Liver (tissue), 9 donors: Measurements from ENCODE around the gene POLDIP2. TPM values are rescaled to one million over a fixed set of nuclear protein-coding genes. Genes with fewer than 3 reads are reported as not detected.

Experiments
- DNase-seq: peaks from one replicate; pipeline ENCODE4 v3.0.0-alpha.2; 2017; ENCODE audit warnings: low spot score
- H3K27ac ChIP-seq, 2 donors: one replicate each; pipeline ENCODE4 v1.7.0; 2013; ENCODE audit warnings: inconsistent platforms in 2 of 2, low read length in 2 of 2, control low read depth in 1 of 2, low read depth in 1 of 2, mild to moderate bottlenecking in 1 of 2
- H3K27me3 ChIP-seq, 4 donors: one replicate each; pipeline versions ENCODE4 v1.6.1 to v1.7.0; 2013; ENCODE audit warnings: low read length in 3 of 4, inconsistent platforms in 1 of 4, mild to moderate bottlenecking in 1 of 4, moderate library complexity in 1 of 4; ENCODE audit not compliant: control insufficient read depth in 4 of 4, insufficient read depth in 4 of 4
- H3K36me3 ChIP-seq, 4 donors: one replicate each; pipeline versions ENCODE4 v1.6.1 to v1.7.0; 2013; ENCODE audit warnings: low read length in 3 of 4, mild to moderate bottlenecking in 3 of 4, low read depth in 1 of 4, moderate library complexity in 1 of 4; ENCODE audit not compliant: control insufficient read depth in 4 of 4, insufficient read depth in 3 of 4
- H3K4me1 ChIP-seq, 4 donors: one replicate each; pipeline versions ENCODE4 v1.6.1 to v1.7.0; 2013; ENCODE audit warnings: low read length in 3 of 4, mild to moderate bottlenecking in 3 of 4, moderate library complexity in 1 of 4; ENCODE audit not compliant: control insufficient read depth in 4 of 4, insufficient read depth in 4 of 4
- H3K4me3 ChIP-seq, 3 donors: one replicate each; pipeline versions ENCODE4 v1.6.1 to v1.7.0; 2013; ENCODE audit warnings: low read length in 3 of 3, control low read depth in 1 of 3, low read depth in 1 of 3, mild to moderate bottlenecking in 1 of 3
- H3K9ac ChIP-seq, 2 donors: one replicate each; pipeline ENCODE4 v1.7.0; 2013; ENCODE audit warnings: low read length in 2 of 2, mild to moderate bottlenecking in 2 of 2, moderate library complexity in 2 of 2, control low read depth in 1 of 2, low read depth in 1 of 2
- H3K9me3 ChIP-seq, 4 donors: one replicate each; pipeline versions ENCODE4 v1.6.1 to v1.7.0; 2013; ENCODE audit warnings: low read length in 3 of 4; ENCODE audit not compliant: control insufficient read depth in 4 of 4
- EGR1 ChIP-seq, 2 donors: IDR thresholded peaks; 2 replicates each; pipeline ENCODE4 v1.6.1; 2016 to 2018; ENCODE audit warnings: antibody characterized with exemption in 2 of 2, low read depth in 2 of 2
- FOXA1 ChIP-seq: IDR thresholded peaks from 2 replicates; pipeline ENCODE4 v1.6.1; 2016; ENCODE audit warnings: antibody characterized with exemption
- FOXA2 ChIP-seq: IDR thresholded peaks from 2 replicates; pipeline ENCODE4 v1.6.1; 2016; ENCODE audit warnings: antibody characterized with exemption
- GABPA ChIP-seq, 2 donors: IDR thresholded peaks in 1 of 2; conservative IDR thresholded peaks in 1 of 2; 2 replicates each; pipeline ENCODE4 v1.6.1; 2016; ENCODE audit warnings: antibody characterized with exemption in 2 of 2, mild to moderate bottlenecking in 1 of 2, moderate library complexity in 1 of 2
- HNF4A ChIP-seq, 2 donors: conservative IDR thresholded peaks; 2 replicates each; pipeline ENCODE4 v1.6.1; 2016; ENCODE audit warnings: antibody characterized with exemption in 2 of 2, mild to moderate bottlenecking in 2 of 2
- HNF4G ChIP-seq: IDR thresholded peaks from 2 replicates; pipeline ENCODE4 v1.6.1; 2016; ENCODE audit warnings: antibody characterized with exemption
- NR2F2 ChIP-seq: IDR thresholded peaks from 2 replicates; pipeline ENCODE4 v1.6.1; 2016; ENCODE audit warnings: antibody characterized with exemption
- RAD21 ChIP-seq, 2 donors: IDR thresholded peaks; 2 replicates each; pipeline ENCODE4 v1.6.1; 2016; ENCODE audit warnings: antibody characterized with exemption in 2 of 2, mild to moderate bottlenecking in 2 of 2
- RXRA ChIP-seq, 2 donors: IDR thresholded peaks; 2 replicates each; pipeline ENCODE4 v1.6.1; 2017 to 2018; ENCODE audit warnings: antibody characterized with exemption in 2 of 2, mild to moderate bottlenecking in 1 of 2
- SP1 ChIP-seq: IDR thresholded peaks from 2 replicates; pipeline ENCODE4 v1.6.1; 2018; ENCODE audit warnings: antibody characterized with exemption, mild to moderate bottlenecking
- TAF1 ChIP-seq: conservative IDR thresholded peaks from 2 replicates; pipeline ENCODE4 v1.6.1; 2016; ENCODE audit warnings: antibody characterized with exemption, mild to moderate bottlenecking
- YY1 ChIP-seq: IDR thresholded peaks from 2 replicates; pipeline ENCODE4 v1.6.1; 2016; ENCODE audit warnings: antibody characterized with exemption, mild to moderate bottlenecking
- WGBS: extraction: QIAGEN DNeasy Blood & Tissue Kit; methylation state at CpG from one replicate; pipeline ENCODE4 v1.1.7; 2013; 5-methylcytosine and 5-hydroxymethylcytosine counted together
- polyA plus RNA-seq, 2 donors: library from polyadenylated mRNA; stranded (reverse) in 1 of 2; unstranded in 1 of 2; fragments of 200-250 nt in 1 of 2; fragments of >200 nt in 1 of 2; fragmentation: Nextera tagmentation in 1 of 2; extraction: Ambion mirVana in 1 of 2; gene quantifications; one replicate each; pipeline versions ENCODE4 v1.2.1 to v1.2.3, GENCODE V29; 2013 to 2015
- total RNA-seq, 2 donors: library from RNA; depleted of rRNA; stranded (reverse); fragments of >200 nt; gene quantifications; one replicate each; pipeline ENCODE4 v1.2.3, GENCODE V29; 2014
- TF ChIP-seq, protein P1 (sequence below): IDR thresholded peaks from 2 replicates; pipeline ENCODE4 v1.6.1; 2016; ENCODE audit warnings: antibody characterized with exemption
- TF ChIP-seq, protein P2 (sequence below): IDR thresholded peaks from 2 replicates; pipeline ENCODE4 v1.6.1; 2016; ENCODE audit warnings: antibody characterized with exemption, mild to moderate bottlenecking
- TF ChIP-seq, protein P3 (sequence below): IDR thresholded peaks from 2 replicates; pipeline ENCODE4 v1.6.1; 2016; ENCODE audit warnings: antibody characterized with exemption
- TF ChIP-seq, protein P4 (sequence below): IDR thresholded peaks from 2 replicates; pipeline ENCODE4 v1.6.1; 2016; ENCODE audit warnings: antibody characterized with exemption
- TF ChIP-seq, protein P5 (sequence below): fragments of 150-350 bp; IDR thresholded peaks from 2 replicates; pipeline ENCODE4 v1.5.1; 2017; ENCODE audit warnings: improper control_type of control experiment, low read depth, low read length; ENCODE audit not compliant: missing input control
- donor health status: healthy.
- donor health status: healthy.
- donor health status: healthy.
- donor health status: healthy.
- donor health status: healthy.

The POLDIP2 gene
- total and polyA plus RNA-seq, 4 donors = 65.5 to 150 (median 104) TPM

DNA sequence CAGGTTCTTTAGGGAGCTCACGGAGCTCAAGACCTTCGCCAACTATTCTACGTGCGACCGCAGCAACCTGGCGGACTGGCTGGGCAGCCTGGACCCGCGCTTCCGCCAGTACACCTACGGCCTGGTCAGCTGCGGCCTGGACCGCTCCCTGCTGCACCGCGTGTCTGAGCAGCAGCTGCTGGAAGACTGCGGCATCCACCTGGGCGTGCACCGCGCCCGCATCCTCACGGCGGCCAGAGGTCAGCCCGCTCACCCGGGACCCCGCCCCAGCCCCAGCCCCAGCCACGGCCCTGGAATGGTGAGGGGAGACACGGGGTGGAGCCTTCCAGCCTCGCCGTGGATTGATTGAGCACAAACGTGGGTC is 27.7 kb upstream of the POLDIP2 start:
- no peak for DNase-seq
- Histone ChIP-seq H3K27ac (no peak overlapping the region), H3K4me1 (peaks cover 0 to 21% (median 11%) of the 10 kb centered on the region in 4 donors), H3K4me3 (peak overlapping the region in 2 of 3 donors; percentile 60 to 72), H3K9ac (no peak overlapping the region), H3K36me3 (peaks cover 0 to 10% (median 3%) of the 10 kb centered on the region in 4 donors), H3K27me3 (no peaks in the 10 kb centered on the region), H3K9me3 (no peaks in the 10 kb centered on the region)
- TF ChIP-seq, protein P1, sequence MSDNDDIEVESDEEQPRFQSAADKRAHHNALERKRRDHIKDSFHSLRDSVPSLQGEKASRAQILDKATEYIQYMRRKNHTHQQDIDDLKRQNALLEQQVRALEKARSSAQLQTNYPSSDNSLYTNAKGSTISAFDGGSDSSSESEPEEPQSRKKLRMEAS = no peak
- no peak for TF ChIP-seq TAF1
- TF ChIP-seq, protein P2, sequence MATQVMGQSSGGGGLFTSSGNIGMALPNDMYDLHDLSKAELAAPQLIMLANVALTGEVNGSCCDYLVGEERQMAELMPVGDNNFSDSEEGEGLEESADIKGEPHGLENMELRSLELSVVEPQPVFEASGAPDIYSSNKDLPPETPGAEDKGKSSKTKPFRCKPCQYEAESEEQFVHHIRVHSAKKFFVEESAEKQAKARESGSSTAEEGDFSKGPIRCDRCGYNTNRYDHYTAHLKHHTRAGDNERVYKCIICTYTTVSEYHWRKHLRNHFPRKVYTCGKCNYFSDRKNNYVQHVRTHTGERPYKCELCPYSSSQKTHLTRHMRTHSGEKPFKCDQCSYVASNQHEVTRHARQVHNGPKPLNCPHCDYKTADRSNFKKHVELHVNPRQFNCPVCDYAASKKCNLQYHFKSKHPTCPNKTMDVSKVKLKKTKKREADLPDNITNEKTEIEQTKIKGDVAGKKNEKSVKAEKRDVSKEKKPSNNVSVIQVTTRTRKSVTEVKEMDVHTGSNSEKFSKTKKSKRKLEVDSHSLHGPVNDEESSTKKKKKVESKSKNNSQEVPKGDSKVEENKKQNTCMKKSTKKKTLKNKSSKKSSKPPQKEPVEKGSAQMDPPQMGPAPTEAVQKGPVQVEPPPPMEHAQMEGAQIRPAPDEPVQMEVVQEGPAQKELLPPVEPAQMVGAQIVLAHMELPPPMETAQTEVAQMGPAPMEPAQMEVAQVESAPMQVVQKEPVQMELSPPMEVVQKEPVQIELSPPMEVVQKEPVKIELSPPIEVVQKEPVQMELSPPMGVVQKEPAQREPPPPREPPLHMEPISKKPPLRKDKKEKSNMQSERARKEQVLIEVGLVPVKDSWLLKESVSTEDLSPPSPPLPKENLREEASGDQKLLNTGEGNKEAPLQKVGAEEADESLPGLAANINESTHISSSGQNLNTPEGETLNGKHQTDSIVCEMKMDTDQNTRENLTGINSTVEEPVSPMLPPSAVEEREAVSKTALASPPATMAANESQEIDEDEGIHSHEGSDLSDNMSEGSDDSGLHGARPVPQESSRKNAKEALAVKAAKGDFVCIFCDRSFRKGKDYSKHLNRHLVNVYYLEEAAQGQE = no peak
- no peak for TF ChIP-seq HNF4G
- TF ChIP-seq EGR1 (IDR thresholded peaks at IDR 0.05; ENCODE audit: low read depth in 2 of 2) = no peak
- TF ChIP-seq, protein P3, sequence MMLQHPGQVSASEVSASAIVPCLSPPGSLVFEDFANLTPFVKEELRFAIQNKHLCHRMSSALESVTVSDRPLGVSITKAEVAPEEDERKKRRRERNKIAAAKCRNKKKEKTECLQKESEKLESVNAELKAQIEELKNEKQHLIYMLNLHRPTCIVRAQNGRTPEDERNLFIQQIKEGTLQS = no peak
- no peak for TF ChIP-seq FOXA2
- no peak for TF ChIP-seq NR2F2
- no peak for TF ChIP-seq FOXA1
- TF ChIP-seq, protein P4, sequence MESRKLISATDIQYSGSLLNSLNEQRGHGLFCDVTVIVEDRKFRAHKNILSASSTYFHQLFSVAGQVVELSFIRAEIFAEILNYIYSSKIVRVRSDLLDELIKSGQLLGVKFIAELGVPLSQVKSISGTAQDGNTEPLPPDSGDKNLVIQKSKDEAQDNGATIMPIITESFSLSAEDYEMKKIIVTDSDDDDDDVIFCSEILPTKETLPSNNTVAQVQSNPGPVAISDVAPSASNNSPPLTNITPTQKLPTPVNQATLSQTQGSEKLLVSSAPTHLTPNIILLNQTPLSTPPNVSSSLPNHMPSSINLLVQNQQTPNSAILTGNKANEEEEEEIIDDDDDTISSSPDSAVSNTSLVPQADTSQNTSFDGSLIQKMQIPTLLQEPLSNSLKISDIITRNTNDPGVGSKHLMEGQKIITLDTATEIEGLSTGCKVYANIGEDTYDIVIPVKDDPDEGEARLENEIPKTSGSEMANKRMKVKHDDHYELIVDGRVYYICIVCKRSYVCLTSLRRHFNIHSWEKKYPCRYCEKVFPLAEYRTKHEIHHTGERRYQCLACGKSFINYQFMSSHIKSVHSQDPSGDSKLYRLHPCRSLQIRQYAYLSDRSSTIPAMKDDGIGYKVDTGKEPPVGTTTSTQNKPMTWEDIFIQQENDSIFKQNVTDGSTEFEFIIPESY = no peak
- TF ChIP-seq RXRA (IDR thresholded peaks at IDR 0.05) = no peak
- 39% methylated on average over 29 of the region's 29 CpGs for WGBS

DNA sequence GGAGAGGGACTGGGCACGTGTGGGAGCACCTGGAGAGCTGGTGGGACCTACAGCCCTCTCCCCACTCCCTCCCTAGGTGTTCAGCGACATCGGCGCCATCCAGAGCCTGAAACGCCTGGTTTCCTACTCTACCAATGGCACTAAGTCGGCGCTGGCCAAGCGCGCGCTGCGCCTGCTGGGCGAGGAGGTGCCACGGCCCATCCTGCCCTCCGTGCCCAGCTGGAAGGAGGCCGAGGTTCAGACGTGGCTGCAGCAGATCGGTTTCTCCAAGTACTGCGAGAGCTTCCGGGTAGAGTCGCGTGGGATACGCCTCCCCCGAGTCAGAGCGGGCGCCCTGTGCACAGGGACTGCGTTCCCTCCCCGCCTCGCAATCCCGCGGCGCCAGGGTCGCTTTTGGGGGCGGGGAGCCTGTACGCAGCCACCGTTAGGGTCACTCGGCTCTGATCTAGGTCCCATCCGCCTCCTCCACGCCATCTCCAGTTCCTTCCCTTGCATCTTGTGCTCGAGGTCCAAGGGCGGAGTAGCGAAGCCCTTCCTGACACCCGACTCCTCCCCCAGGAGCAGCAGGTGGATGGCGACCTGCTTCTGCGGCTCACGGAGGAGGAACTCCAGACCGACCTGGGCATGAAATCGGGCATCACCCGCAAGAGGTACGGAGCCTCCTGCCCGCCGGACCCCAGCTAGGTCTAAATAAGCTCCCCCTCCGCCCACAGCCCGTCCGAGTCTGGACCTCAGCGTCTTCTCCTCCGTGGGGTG is 27.1 kb upstream of the POLDIP2 start:
- no peak for DNase-seq
- WGBS = 16% methylated on average over 56 of the region's 56 CpGs
- Histone ChIP-seq H3K9ac (no peak overlapping the region), H3K9me3 (no peaks in the 10 kb centered on the region), H3K27ac (peak overlapping the region; percentile 4 to 33), H3K36me3 (peaks cover 0 to 6% (median 2%) of the 10 kb centered on the region in 4 donors), H3K27me3 (no peaks in the 10 kb centered on the region), H3K4me3 (peak overlapping the region; percentile 50 to 72 (median 60)), H3K4me1 (peaks cover 0 to 21% (median 11%) of the 10 kb centered on the region in 4 donors)
- TF ChIP-seq, protein P3 = no peak
- peak; percentile 34 to 59 for TF ChIP-seq HNF4A (conservative IDR thresholded peaks at IDR 0.05)
- TF ChIP-seq, protein P2 = peak; percentile 51
- TF ChIP-seq, protein P1 = peak; percentile 17
- TF ChIP-seq YY1 = peak; percentile 41
- no peak for TF ChIP-seq HNF4G
- TF ChIP-seq NR2F2 = no peak
- peak in 1 of 2 donors; percentile 28 for TF ChIP-seq RXRA (IDR thresholded peaks at IDR 0.05)
- TF ChIP-seq RAD21 (IDR thresholded peaks at IDR 0.05) = peak in 1 of 2 donors; percentile 39
- TF ChIP-seq, protein P5, sequence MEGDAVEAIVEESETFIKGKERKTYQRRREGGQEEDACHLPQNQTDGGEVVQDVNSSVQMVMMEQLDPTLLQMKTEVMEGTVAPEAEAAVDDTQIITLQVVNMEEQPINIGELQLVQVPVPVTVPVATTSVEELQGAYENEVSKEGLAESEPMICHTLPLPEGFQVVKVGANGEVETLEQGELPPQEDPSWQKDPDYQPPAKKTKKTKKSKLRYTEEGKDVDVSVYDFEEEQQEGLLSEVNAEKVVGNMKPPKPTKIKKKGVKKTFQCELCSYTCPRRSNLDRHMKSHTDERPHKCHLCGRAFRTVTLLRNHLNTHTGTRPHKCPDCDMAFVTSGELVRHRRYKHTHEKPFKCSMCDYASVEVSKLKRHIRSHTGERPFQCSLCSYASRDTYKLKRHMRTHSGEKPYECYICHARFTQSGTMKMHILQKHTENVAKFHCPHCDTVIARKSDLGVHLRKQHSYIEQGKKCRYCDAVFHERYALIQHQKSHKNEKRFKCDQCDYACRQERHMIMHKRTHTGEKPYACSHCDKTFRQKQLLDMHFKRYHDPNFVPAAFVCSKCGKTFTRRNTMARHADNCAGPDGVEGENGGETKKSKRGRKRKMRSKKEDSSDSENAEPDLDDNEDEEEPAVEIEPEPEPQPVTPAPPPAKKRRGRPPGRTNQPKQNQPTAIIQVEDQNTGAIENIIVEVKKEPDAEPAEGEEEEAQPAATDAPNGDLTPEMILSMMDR = no peak
- TF ChIP-seq GABPA (IDR thresholded peaks at IDR 0.05 in 1 of 2, conservative IDR thresholded peaks at IDR 0.05 in 1 of 2) = peak in 1 of 2 donors; percentile 69
- TF ChIP-seq SP1 = peak; percentile 35
